GM19035 (cell line): ENCODE data around the gene OPN4.
"Not testable (repeated sequence)": the region's sequence is repeated elsewhere in the genome, so short reads cannot be mapped to it uniquely, and the experiment has no call there.

Experiments used
- ATAC-seq: cut with Tn5 transposase; IDR thresholded peaks from one replicate; pipeline ENCODE4 v1.9.1; 2021; ENCODE audit not compliant: unreplicated experiment

OPN4 gene

GRCh38 chr10:86654411-86655172 lies at the start of gene OPN4:
TSS of gene OPN4 (plus strand) at chr10:86654547. CDS start at chr10:86654784, 237 bp downstream.
- ATAC-seq: no peak

GRCh38 chr10:86607674-86608073 lies 46.7 kb upstream of the OPN4 start:
- no peak for ATAC-seq

DNA sequence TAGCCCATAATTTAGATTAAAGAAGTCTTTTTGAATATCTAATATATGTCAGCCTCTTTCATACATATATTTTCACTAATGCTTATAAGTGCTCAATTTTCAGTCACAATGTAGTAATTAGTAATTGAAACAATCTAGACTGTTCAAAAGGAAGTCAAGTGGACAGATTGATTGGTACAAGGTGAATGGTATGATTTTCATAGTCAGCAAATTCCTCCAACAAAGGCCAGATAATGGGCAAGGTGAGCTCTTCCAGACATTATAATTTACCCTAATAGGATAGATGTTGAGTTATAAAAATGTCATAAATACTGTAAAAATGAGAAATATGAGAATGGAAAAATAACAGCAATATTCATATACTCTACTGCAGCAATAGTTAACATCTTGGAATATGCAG lies 44.4 kb upstream of the OPN4 start:
- ATAC-seq: no peak

DNA sequence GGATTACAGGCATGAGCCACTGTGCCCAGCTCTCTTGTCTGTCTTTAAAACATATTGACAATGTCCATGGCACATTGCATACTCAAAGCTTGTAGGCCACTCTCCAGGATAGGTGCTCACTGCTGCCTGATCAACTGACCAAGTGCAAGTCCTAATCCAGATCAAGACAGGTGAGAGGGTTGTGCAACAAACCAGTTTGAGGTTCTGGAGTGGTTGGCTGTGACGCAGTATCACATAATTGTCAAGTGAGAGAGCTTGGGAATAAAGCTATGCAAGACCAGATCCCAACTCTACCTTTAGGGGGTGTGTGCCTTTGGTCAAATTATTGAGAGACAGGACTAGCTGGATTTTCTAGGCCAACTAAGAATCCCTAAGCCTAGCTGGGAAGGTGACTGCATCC lies 43.0 kb upstream of the OPN4 start:
- ATAC-seq: no peak

- no peak for ATAC-seq
These were observed 41.3 kb upstream of the OPN4 start for GRCh38 chr10:86613096-86613495.

DNA sequence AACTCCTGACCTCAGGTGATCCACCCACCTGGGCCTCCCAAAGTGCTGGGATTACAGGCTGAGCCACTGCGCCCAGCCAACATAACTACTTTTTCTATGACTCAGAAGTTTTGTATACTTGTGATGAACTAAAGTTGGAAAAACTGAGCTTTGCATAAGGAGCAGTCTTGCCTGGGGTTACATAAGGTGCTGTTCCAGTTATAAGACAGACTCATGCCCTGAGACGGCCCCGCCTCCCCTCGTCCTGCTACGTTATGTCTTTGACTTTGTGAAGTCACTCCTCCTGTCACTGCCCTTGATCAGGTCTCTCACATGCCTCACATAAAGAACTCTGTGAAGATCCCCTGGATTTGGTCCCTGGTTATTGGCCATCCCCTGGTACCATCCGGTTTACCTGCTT lies 40.4 kb upstream of the OPN4 start:
- ATAC-seq: no peak

- no peak for ATAC-seq
These were observed 39.5 kb upstream of the OPN4 start for GRCh38 chr10:86614853-86615252.

DNA sequence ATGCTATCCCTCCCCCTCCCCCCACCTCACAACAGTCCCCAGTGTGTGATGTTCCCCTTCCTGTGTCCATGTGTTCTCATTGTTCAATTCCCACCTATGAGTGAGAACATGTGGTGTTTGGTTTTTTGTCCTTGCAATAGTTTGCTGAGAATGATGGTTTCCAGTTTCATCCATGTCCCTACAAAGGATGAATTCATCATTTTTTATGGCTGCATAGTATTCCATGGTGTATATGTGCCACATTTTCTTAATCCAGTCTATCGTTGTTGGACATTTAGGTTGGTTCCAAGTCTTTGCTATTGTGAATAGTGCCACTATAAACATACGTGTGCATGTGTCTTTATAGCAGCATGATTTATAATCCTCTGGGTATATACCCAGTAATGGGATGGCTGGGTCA lies 37.1 kb upstream of the OPN4 start:
- ATAC-seq: not testable (repeated sequence)

DNA sequence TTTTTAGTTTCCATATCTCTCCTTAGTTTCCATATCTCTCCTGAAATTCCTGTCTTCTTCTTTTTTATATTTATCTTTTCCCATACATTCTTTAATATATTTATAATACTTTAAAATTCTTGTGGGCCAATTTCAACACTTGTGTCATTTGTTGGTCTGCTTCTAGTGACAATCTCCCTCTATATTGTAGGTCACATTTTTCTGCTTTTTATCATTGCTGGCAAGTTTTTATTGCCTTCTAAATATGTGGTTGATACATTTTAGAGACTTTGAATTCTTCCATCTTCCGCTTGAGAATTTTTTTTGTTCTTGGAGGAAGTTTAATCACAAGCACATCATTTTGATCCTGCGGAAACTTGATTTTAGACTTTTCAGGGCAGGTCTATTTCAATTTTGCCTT lies 26.0 kb upstream of the OPN4 start:
- no peak for ATAC-seq

DNA sequence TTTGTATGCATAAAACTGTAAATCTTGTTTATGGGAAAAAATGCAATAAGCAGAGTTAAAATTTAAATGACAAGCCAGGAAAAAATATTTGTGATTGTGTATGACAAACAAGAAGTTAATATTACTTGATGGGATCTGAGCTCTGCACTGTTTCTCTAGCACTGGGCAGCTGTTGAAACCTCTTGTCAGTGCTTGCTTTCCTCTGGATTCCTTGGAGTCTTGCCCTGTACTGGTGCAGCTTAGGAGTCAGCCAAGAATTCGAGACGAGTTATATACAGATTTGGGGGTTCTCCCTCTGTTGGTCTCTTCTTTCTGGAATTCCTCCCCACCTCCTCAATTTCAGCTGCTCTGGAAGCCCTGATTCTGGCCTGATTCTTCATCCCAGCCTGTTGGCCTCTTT lies 24.3 kb upstream of the OPN4 start:
- no peak for ATAC-seq

- no peak for ATAC-seq
These were observed 22.1 kb upstream of the OPN4 start for GRCh38 chr10:86632009-86632800.

DNA sequence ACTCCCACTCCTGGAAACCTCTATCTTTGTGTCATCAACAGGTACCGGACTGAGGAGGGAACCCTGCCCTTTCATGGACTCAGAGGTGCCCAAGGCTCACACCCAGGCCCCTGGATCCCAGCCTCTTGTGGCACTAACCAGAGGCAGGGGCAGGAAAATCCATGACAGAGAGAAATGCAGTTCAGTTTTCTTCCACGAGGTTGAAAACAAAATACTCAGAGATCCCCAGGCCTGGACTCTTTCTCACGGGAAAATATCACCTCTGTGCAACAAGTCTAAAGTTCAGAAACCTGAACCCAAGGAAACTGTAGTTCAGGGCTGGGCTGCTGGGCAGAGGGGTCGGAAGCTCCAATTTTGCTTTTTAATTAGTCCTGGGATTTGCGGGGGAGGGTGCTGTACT lies 21.4 kb upstream of the OPN4 start:
- no peak for ATAC-seq

- ATAC-seq: no peak
These were observed 18.9 kb upstream of the OPN4 start for GRCh38 chr10:86635402-86635801.

- ATAC-seq: no peak
These were observed 18.0 kb upstream of the OPN4 start for GRCh38 chr10:86636311-86636710.

GRCh38 chr10:86642021-86642420 lies 12.3 kb upstream of the OPN4 start:
- ATAC-seq: no peak

- no peak for ATAC-seq
These were observed 11.8 kb upstream of the OPN4 start for GRCh38 chr10:86642499-86642898.

- ATAC-seq: no peak
These were observed 10.1 kb upstream of the OPN4 start for GRCh38 chr10:86644152-86644793.

DNA sequence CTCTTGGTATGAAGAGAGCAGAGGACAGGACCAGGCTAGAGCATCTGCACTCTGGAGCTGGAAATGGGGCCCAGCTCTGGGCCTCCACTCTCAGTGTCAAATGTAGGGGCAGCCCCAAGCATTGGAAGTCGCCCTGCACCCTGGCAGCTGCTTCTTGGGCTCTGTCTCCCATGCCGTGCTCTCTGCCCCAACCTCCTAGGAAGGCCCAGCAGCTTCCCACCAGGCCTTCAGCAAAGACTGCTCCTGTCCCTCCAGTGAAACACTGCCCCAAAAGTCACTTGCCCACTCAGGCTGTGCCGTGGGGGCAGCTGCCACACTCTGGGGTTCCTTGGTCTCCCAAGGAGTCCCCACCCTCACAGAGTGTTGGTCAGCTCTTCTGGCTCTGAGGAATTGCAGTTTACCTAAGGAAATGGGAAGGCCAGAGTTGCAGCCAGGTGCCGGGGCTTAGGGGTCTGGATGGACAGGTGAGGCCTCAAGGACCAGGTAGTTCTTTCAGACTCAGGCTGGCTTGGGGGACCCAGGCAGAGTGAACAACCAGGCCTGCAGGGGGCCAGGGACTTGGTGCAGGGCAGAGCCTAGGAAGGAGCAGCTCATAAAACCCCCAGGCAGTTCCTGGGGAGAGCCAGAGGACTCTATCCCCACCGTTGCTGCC lies 9.4 kb upstream of the OPN4 start:
- ATAC-seq: no peak

DNA sequence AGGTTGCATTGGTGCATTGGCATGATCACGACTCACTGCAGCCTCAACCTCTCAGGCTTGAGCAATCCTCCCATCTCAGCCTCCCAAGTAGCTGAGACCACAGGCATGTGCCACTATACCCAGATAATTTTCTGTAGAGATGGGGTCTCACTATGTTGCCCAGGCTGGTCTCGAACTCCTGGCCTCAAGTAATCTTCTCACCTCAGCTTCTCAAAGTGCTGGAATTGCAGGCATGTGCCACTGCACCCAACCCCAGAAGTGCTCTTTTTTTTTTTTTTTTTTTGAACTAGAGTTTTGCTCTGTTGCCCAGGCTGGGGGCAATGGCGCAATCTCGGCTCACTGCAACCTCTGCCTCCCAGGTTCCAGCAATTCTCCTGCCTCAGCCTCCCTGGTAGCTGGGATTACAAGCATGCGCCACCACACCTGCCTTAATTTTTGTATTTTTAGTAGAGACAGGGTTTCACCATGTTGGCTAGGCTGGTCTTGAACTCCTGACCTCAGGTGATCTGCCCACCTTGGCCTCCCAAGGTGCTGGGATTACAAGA lies 8.7 kb upstream of the OPN4 start:
- ATAC-seq: not testable (repeated sequence)

GRCh38 chr10:86646532-86646931 lies 7.8 kb upstream of the OPN4 start:
- no peak for ATAC-seq

GRCh38 chr10:86646933-86647332 lies 7.4 kb upstream of the OPN4 start:
- ATAC-seq: no peak
